Renal pelvis (tissue), 4 donors: ENCODE data around the gene IQCK. TPM values are rescaled to one million over a fixed set of nuclear protein-coding genes. Genes with fewer than 3 reads are reported as not detected.
"Not testable (repeated sequence)": the region's sequence is repeated elsewhere in the genome, so short reads cannot be mapped to it uniquely, and the experiment has no call there.

ENCODE experiments used
- DNase-seq: peaks from one replicate; pipeline ENCODE4 v3.0.0-alpha.2; 2013
- polyA plus RNA-seq, 3 donors: library from polyadenylated mRNA; unstranded; fragments of 120-200 nt; gene quantifications; one replicate each; pipeline ENCODE4 v1.2.1, GENCODE V29; 2013; ENCODE audit not compliant: insufficient read length in 3 of 3

The IQCK gene
- polyA plus RNA-seq, 3 donors, result 42.0 to 51.0 (median 45.9) TPM

DNA sequence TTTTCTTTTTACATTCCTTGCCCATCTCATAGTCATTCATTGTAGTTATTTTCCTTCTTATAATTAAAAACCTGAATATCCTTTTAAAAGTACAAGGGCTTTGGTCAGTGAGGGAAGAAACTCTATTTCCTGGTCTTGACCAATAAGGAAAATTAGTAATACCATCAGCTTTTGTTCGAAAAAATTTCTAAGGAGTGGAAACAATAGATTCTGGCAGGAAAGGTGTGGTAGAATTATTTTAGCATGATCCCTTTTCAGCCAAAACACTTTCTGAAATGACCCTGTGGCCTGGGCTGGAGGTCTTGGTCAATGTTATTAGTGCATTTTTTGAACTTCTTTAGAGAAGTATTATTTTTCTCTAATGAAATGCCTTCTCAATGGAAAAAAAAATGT lies 36.6 kb downstream of the IQCK start:
- DNase-seq, result no peak

DNA sequence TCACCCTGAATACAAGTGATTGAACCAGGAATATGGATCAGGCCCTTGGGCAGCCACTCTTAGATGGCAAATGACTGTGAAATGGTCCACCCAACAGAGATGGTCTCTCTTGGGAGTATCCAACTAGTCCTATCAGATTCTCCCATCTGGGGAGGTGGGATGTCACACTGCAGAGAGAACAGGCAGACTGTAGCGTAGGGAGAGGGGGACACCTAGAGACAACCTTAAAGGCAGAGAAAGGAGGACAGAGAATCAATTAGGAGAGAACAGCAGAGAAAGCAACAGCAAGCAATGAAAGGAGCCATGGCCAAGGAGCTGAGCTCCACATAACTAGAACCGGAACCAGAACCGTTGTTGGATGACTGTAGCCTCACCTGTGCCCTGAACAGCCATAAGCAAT lies 37.2 kb downstream of the IQCK start:
- no peak for DNase-seq

DNA sequence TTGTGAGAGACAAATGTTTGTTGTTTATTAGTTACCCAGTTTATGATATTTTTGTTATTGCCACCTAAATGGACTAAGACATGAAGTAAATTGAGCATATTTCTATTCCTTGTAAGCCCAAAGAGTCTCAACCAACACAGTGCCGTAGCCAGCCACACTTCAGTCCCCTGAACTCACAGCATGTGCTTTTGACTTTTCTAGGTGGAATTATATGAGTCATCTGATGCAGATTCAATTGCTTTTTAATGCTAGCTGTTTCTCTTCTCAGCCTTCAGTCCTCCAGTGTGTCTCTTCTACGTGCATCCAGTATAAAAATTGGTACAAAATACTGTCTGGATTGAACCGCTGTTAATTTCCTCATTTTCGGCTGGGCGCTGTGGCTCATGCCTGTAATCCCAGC lies 39.0 kb downstream of the IQCK start:
- no peak for DNase-seq

DNA sequence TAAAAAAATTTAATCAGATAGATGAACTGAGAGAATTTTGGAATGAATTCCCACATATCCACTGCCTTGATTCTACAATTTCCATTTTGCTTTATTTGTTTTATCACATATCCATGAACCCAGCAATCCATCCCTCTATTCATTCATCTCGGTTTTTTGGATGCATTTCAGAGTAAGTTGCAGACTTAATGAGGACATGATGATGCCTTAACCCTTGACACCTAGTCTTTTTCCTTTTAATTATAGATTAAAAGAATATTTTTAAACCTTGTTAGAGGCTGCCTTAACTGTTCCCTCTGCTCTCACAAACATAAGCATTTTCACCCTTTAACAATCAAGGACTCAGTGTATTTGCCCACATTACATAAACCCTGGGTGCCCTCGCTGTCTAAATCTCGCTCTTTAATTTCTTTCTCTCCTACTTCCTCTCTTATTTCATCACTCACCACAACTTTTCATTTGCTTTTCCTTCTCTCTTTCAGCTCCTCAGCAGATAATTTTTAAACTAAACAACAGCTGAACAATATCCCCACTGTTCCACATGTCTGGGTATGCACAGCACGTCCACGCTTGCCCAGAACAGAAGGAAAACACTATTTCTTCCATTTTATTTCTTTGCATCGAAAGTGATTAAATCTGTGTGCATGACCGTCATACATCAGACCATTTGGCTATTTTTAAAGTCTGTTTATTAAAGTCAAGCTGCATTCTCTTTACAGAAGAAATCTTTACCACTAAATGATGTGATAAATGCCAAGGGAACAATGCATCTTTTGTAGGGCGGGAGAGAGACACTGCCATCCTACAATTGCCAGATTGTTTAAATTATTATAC lies 39.9 kb downstream of the IQCK start:
- DNase-seq, result no peak

DNA sequence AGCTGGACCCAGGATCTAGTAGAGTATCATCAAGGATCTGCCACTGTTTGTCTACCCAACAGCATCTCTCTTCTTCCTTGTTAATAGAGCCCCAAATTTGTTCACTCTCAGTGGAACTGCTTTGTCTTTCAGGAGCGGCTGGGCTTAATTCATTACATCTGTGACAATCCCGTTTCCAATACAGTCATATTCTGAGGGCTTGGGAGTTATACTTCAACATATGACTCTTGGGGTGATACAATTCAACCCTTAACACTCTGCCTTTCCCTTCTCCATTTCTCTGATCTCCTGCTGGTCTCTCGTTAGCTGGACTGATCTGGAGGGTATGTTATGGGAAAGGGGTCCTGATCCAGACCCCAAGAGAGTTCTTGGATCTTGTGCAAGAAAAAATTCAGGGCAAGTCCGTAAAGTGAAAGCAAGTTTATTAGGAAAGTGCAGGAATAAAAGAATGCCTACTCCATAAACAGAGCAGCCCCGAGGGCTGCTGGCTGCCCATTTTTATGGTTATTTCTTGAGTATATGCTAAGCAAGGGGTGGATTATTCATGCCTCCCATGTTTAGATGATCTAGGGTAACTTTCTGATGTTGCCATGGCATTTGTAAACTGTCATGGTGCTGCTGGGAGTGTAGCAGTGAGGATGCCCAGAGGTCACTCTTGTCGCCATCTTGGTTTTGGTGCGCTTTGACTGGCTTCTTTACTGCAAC lies 42.4 kb downstream of the IQCK start:
- DNase-seq, result no peak

DNA sequence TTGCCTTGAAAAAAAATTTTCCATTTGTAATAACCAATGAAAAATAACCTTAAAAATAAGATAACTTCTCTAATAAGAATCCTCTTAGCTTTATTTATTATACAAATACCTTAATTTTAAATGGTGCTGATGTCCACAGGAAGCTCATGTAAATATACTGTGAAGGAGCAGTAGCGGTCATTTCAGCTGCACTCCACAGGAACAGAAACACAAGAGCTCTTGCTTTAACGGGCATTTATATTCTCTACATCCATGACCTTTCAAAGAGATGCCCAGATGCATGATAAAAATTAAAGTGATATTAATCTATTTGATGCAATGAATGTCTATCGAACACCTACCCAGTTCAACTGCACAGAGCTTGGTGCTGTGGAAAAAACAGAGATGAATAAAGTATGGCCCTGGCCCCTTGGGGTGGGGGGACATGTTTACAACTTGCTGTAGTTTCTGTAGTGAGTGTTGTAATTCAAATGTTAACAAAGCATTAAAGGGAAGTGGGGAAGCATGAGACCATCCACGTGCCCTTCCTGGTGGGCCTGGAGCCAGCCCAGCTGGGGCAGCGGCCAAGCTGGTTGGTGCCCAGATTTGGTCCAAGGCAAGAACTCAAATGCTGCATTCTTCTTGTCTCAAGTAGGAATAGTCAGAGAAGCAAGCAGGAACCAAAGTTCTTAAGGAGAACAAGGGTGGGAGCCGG lies 47.9 kb downstream of the IQCK start:
- no peak for DNase-seq

DNA sequence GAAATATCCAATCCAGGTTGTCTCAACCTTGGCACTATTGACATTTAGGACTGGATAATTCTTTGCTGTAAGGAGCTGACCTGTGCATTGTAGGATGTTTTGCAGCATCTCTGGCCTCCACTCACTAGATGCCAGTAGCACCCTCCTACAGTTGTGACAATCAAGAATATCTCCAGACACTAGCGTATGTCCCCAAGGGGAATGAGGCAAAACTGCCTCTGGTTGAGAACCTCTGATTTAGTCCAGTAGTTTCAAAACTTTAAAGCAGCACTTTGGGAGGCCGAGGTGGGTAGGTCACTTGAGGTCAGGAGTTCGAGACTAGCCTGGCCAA lies 48.4 kb downstream of the IQCK start:
- no peak for DNase-seq

DNA sequence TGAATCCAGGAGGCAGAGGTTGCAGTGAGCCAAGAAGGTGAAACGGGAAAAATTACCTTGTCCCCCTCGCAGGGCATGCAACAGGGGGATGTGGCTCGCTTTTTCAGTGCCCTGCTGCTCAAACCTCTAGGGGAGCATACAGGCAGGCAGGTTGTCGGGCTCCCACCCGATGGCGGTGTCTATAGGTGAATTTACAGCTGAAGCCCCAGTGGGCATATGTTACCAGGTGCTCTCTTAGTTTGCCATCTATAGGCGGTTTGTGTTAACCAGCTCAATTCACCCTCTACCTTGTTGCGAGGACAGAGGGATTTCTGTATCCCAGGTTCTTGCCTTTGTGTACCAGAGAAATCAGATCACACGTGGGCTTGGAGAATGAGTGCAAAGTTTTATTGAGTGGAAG lies 48.9 kb downstream of the IQCK start:
- DNase-seq, result no peak

DNA sequence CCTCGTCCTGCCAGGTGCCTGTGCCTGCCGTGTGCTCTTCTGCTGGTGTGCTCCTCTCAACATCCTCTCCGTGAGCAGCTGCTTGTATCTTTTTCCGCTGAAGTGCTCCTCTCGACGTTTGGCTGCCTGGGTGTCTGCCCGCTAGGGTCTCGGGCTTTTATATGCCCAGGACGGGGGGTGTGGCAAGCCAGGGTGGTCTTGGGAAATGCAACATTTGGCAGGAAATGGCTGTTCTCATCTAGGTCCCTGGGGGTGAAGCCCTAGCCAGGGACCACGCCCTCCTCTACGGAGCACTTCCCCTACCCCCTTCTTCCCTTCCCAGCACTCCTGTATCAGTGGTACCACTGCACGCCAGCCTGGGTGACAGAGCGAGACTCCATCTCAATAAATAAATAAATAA lies 49.4 kb downstream of the IQCK start:
- DNase-seq, result no peak

DNA sequence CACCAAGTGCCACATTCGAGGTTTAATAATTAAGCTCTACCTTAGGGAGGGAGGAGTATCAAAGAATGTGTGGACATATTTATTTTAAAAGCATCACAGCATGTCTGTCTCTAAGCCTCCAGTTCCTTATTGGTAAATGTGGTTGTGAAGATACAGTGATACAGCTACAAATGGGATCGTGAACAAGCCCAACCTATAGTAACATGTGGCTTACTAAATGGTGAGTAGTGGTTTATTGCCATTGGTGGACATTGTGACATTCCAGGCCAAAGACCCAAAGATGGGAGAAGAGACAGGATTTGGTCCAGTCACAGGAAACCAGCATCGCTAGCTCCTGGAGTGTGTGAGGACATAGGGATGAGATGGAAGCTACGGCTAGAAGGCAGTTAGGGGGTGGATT lies 51.2 kb downstream of the IQCK start:
- DNase-seq, result no peak

DNA sequence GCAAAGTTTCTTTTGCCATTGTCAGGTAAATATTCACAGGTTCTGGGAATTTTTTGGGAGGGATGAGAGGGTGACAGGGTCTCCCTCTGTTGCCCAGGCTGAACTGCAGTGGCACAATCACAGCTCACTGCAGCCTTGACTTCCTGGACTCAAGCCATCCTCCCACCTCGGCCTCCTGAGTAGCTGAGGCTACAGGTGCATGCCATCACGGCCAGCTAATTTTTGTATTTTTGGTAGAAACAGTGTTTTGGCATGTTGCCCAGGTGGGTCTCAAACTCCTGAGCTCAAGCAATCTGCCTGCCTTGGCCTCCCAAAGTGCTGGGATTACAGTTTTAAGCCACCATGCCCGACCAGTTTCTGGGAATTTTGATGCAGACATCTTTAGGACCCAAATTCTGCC lies 53.0 kb downstream of the IQCK start:
- DNase-seq, result no peak

DNA sequence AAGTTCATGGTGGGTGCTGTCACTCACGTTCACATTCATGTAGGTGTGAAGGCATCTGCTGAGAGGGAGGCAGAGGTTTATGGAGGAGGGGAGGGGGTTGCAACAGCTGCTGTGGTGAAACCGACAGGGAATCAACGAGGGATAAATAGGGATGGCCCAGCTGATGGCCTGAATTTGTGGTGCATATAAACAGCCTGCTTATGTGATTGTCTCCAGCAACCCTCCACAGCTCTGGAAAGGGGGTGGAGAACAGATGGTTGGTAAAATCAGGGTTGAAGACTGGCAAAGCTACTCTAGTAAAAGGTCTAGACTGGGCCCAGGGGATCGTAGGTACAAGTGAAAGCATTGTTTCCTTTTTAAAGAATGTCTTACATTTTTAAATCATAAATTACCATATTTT lies 53.7 kb downstream of the IQCK start:
- DNase-seq, result no peak

DNA sequence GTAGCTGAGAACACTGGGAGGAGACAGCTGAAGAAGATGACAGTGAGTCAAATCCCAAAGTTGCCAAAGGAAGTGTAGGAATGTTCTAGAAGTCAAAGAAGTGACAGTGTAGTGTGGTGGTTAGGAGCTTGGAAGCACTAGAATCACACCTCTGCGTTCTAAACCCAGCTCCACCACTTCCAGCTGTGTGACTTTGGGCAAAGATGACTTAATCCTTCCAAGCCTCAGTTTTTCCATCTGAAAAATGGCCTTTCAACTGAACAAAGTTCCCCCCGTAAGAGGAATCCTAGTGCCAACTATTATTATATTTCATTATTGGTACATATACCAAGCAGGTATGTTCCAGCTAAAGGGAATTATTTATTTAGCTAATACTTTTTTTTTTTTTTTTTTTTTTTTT lies 56.0 kb downstream of the IQCK start:
- DNase-seq, result no peak

DNA sequence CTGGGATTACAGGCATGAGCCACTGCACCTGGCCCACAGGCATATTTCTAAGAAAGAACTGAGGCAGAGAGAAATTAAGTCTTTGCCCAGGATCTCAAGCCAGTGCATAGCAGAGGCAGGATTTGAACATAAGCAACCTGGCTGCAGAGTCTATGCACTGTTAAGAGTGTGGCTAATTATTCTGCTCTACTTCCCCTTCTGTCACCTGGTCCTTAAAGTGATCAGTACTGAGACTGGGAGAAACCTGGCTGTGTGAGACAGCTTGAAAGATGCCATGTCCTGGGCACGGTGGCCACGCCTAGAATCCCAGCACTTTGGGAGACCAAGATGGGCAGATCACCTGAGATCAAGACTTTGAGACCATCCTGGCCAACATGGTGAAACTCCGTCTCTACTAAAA lies 58.1 kb downstream of the IQCK start:
- DNase-seq, result no peak

DNA sequence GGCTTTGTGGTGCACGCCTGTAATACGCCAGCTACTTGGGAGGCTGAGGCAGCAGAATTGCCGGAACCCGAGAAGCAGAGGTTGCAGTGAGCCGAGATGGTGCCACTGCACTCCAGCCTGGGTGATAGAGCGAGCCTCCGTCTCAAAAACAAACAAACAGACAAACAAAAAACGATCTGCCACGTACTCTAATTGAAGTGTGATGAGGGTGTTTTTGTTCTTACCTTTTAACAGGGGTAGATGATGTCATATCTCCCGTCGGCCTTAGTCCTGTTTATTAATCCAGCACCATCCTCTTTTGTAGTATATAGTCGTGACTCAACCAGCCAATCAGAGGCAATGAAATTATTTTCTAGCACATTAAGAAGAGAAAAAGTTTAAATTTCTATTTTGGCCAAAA lies 58.5 kb downstream of the IQCK start:
- no peak for DNase-seq

DNA sequence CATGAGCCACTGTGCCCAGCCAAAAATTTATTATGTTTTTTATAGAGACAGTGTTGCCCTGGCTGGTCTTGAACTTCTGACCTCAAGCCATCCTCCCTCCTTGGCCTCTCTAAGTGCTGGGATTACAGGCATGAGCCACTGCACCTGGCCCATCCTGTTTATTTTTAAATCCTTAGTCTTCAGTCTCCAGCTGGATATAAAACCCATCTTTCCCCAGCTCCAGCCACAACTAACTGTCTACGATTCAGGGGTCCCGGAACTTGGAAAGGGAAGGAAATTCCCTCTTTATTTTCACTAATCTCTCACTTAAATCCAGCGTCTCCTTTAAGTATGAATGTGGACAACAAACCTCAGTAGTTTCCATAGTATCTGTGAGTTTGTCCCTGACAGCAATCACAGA lies 62.2 kb downstream of the IQCK start:
- DNase-seq, result no peak

DNA sequence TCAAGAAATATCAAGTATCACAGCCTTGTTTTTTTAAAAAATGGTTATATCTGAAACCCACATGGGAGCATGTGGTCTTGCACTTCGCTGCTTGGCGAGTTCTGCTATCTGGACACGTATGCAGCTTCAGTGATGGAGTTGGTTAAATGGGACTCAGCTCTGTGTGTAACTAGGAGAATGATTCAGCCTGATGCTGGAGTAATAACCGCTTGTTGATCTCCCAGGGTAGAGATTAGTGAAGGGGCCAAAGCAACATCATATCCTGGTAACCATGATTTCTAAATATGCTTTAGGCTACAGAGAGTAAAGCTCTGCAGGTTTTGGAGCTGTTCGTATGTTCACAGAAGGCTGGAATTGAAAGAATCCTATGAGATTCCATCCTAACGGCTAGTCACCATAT lies 63.2 kb downstream of the IQCK start:
- DNase-seq, result no peak

DNA sequence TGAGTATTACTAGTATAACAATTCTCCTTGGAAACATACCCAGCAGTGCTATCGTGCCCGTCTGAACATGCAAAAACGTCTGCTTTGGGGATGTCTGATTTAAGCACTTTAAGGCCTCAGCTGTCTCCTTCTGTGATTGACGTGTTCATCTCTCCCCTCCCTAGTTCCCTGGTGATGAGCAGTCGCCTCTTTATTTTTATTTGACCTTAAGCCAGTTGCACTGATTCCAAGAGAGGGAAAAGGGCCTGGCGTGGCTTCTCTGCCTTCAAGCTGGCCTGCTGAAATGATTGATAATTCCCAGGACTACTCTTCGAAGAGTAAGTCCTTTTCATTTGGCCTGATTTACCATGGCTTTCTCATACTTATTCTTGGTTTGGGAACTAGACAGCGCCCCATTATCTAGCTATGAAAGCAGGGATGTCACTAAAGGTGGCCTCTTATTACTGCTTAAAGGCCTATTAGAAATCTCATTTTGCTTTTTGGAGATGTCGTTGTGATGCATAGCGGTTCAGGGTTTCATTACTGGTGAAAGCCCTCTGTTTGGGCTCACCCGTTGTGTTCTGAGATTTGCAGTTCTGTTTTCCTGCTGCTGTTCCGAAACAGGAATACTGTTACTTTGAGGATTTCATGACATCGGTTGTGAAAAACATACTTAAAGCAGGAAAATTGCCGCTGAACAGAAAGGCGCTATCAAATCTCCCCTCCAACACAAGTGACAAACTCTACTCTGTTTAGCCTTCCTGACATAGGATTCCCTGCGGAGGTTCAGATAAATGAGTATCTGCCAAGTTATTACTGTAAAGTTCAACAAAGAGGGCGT lies 65.5 kb downstream of the IQCK start:
- DNase-seq, result no peak

DNA sequence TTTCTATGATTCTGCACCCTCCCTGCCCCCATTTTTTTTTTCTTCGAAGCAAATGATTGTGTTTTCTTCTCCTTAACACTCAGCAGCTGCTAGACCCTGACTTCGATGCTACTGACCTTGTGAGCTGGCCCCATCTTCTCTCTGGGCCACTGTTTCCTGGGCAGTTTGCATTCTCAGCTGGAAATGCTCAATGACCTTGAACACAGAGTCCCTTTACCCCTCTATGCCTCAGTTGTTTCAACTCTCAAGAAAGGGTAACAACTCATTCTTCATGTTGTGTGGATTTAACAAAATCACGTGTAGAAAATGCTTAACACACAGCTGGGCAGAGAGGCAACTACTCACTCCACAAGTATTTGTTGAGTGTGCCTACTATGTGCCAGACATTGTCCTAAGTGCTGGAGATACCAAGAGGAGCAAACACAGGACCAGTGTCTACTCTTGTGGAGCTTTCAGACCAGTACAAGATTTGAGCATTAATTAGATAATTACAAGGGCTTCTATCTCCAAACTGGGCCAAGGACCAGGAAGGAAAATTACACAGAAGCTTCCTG lies 66.2 kb downstream of the IQCK start:
- DNase-seq, result no peak

DNA sequence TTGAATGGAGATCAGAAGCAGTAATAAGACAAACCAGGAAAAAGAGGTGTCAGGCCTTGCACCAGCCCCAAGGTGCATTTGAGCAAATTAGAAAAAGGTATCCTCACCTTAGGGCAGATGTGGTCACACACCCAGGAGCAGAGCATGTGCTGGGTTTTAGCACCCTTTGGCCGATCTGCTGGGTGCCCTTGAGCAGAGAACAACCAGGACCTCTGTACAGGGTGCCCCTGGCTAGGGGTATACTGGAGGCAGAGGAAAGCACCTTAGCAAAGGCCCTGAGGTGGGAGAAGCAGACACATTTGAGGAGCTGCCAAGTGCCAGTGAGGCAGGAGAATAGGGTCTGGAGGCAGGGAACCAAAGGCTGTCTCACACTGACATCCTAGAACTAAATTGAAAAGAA lies 67.0 kb downstream of the IQCK start:
- DNase-seq, result no peak

DNA sequence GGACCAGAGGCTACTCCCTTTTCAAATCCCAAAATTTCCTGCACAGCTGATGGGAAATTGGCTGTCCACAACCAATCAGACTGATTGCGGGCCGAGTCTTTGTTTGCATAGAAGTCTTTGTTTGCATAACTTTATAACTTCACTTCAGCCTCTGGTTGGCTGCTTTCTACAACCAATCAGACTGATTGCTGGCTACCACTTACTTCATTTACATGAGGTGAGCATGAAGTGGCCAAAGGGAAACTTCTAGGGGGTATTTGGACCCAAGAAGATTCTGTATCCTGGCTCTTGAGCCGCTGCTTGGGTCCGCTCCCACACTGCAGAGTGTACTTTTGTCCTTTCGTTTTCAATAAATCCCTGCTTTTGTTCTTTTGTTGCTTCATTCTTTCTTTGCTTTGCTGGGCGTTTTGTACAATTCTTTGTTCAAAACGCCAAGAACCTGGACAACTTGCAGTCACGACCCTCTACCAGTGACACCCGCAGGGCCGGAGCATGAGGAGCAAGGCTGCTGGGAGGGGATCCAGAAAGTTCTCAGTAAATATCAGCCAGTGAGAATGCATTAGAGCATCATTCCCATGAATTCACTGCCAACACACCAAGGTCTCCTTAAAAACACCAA lies 67.5 kb downstream of the IQCK start:
- DNase-seq, result no peak

DNA sequence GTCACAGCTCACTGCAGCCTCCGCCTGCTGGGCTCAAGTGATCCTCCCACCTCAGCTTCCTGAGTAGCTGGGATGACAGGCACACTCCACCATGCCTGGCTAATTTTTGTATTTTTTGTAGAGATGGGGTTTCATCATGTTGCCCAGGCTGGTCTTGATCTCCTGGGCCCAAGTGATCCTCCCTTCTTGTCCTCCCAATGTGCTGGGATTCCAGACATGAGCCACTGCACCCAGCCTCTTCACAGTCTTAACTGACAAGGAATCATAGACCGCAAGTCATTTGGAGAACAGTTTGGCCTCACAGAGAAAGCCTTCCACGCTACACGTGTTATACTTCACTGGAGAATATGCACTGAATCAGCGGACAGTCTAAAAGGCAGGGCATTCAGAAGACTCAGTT lies 83.3 kb downstream of the IQCK start:
- not testable (repeated sequence) for DNase-seq
